Erythroblast (primary cell): Measurements from ENCODE around the gene DGKD.
"Not testable (repeated sequence)": the region's sequence is repeated elsewhere in the genome, so short reads cannot be mapped to it uniquely, and the experiment has no call there.

Experiments
- DNase-seq, 2 experiments: peaks; one replicate each; lab custom pipeline; 2025; lab: John Stamatoyannopoulos, UW
- GATA1 ChIP-seq: IDR thresholded peaks from 2 replicates; pipeline ENCODE4 v1.6.1; 2011; ENCODE audit warnings: low read depth, mild to moderate bottlenecking, control low read depth, low read length, moderate library complexity
- POLR2A ChIP-seq: IDR thresholded peaks from 2 replicates; pipeline ENCODE4 v1.6.1; 2011; ENCODE audit warnings: mild to moderate bottlenecking, low read length

The DGKD gene

GRCh38 chr2:233328922-233329321, 25.4 kb upstream of the DGKD start:
- no peak for DNase-seq
- TF ChIP-seq POLR2A (no peak), GATA1 (no peak)

GRCh38 chr2:233329489-233330135, 24.7 kb upstream of the DGKD start:
- no peak for TF ChIP-seq POLR2A
- DNase-seq = no peak

- no peak for DNase-seq
- TF ChIP-seq POLR2A (no peak), GATA1 (no peak)
Measured at GRCh38 chr2:233331536-233331935, 22.8 kb upstream of the DGKD start.

- DNase-seq = no peak
- TF ChIP-seq GATA1 (no peak), POLR2A (no peak)
Measured at GRCh38 chr2:233332125-233332524, 22.2 kb upstream of the DGKD start.

- TF ChIP-seq POLR2A (no peak), GATA1 (no peak)
- no peak for DNase-seq
Measured at GRCh38 chr2:233334915-233335314, 19.4 kb upstream of the DGKD start.

GRCh38 chr2:233336091-233336490, 18.2 kb upstream of the DGKD start:
- DNase-seq = not testable (repeated sequence)

GRCh38 chr2:233336541-233336940, 17.8 kb upstream of the DGKD start:
- TF ChIP-seq POLR2A (no peak), GATA1 (no peak)
- no peak for DNase-seq

GRCh38 chr2:233338046-233338445, 16.2 kb upstream of the DGKD start:
- TF ChIP-seq POLR2A = no peak
- no peak for TF ChIP-seq GATA1
- peak in 1 of 2 experiments; percentile 14 for DNase-seq

GRCh38 chr2:233338812-233339368, 15.4 kb upstream of the DGKD start:
- DNase-seq = no peak
- TF ChIP-seq POLR2A (no peak), GATA1 (no peak)

- no peak for DNase-seq
Measured at GRCh38 chr2:233339427-233339826, 14.9 kb upstream of the DGKD start.

GRCh38 chr2:233341296-233341695, 13.0 kb upstream of the DGKD start:
- TF ChIP-seq POLR2A (no peak), GATA1 (no peak)

More at GRCh38 chr2:233339427-233339826, 14.9 kb upstream of the DGKD start:
- no peak for TF ChIP-seq GATA1
- no peak for TF ChIP-seq POLR2A

GRCh38 chr2:233342301-233342700, 12.0 kb upstream of the DGKD start:
- no peak for TF ChIP-seq POLR2A
- no peak for TF ChIP-seq GATA1
- DNase-seq = no peak

More at GRCh38 chr2:233341296-233341695, 13.0 kb upstream of the DGKD start:
- DNase-seq = no peak

- DNase-seq = no peak
- TF ChIP-seq POLR2A = no peak
- no peak for TF ChIP-seq GATA1
Measured at GRCh38 chr2:233343171-233343705, 11.1 kb upstream of the DGKD start.

GRCh38 chr2:233346376-233346775, 7.9 kb upstream of the DGKD start:
- no peak for DNase-seq
- TF ChIP-seq POLR2A (no peak), GATA1 (no peak)

GRCh38 chr2:233346930-233347329, 7.4 kb upstream of the DGKD start:
- DNase-seq = no peak
- TF ChIP-seq GATA1 (no peak), POLR2A (no peak)
